Skin epidermis (tissue), 12 donors: ENCODE measurements around the gene CUTC.
A peak's percentile ranks its signal among the peaks of the same experiment; 100 is the strongest.

ENCODE experiments used
- H3K27ac ChIP-seq, 21 experiments: fragments of 200-600 bp; sonication (generic) in 11 of 21; one replicate each; pipeline ENCODE4 v1.5.0; 2020; ENCODE audit warnings: mild to moderate bottlenecking in 3 of 21, inconsistent platforms in 2 of 21, moderate library complexity in 2 of 21
- H3K4me3 ChIP-seq, 7 experiments: fragments of 200-600 bp; sonication (generic) in 2 of 7; one replicate each; pipeline ENCODE4 v1.5.0; 2020; ENCODE audit warnings: inconsistent platforms in 2 of 7, mild to moderate bottlenecking in 2 of 7, moderate library complexity in 1 of 7

Gene CUTC

GRCh38 chr10:99779335-99779734 is 47.3 kb downstream of the CUTC start:
- Histone ChIP-seq H3K4me3 (no peak overlapping the region), H3K27ac (peak overlapping the region in 15 of 21 experiments; percentile 25 to 79 (median 59))

DNA sequence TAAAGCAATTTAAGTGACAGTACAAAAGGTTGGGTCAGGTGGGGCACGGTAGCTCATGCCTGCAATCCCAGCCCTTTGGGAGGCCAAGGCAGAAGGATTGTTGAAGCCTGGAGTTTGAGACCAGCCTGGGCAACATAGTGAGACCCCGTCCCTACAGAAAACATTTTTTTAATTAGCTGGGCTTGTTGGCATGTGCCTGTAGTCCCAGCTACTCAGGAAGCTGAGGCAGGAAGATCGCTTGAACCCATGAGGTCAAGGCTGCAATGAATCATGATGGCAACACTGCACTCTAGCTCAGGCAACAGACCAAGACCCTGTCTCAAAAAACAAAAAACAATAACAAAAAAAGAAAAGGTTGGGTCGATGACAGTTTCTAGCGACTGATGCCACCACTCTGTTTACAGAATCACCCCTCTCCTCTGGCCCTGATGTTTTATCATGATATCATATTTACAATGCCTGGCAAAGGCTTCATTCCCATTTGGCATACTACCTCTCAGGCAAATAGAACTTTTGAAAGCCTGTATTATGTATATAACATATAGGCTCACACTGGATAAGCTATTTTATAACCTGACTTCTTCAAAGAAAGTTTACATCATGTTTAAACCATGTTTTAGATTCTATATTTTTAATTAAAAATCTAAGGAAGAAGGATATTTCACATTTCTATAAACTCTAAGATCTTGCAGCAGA is 49.8 kb downstream of the CUTC start:
- no peak overlapping the region for H3K27ac ChIP-seq
- H3K4me3 ChIP-seq = no peak overlapping the region

DNA sequence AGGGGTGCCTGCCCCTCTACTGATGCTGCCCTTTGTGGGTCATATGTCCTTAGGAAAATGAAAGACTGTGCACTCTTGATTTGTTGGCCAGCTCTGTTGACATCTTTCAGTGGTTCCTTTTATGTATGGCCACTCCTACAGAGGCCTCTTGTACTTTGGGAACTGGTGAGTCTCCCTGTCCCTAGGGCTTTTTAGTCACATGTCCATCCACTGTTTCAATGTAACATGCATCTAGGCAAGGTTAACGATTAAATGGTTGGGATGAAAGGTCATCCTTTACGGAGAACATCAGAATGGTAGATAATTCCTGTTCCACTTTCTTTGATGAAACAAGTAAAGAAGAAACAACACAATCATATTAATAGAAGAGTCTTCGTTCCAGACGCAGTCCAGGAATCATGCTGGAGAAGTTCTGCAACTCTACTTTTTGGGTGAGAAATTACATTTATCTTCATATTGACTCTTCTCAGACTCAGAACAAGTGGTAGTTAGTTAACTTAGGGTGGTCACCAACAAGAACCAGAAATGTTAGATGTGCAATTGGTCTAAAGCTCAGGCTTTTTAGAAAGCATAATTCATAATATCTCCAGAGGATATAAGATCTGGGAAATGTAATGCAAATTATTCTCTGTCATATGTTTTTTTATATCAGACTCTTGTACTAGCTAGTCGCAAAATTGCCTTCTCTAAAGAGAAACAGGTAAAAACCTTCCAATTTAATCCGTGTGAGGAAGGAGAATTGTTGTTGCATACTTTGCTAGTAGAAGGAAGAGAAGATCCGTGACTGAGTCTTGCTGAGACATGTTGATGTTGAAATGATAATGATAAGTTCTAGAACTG is 50.6 kb downstream of the CUTC start, which contains the start of gene ABCC2:
Gene ABCC2 (plus strand): TSS at position 194 of the 840 bp plus-strand sequence. CDS start 205 bp downstream, at position 399.
- no peak within 1 kb of the TSS for H3K4me3 ChIP-seq
- H3K27ac ChIP-seq = peak within 1 kb of the TSS in 1 of 21 experiments; percentile 37

- Histone ChIP-seq H3K27ac (peak overlapping the region in 5 of 21 experiments; percentile 13 to 56 (median 37)), H3K4me3 (no peak overlapping the region)
Observed at GRCh38 chr10:99784016-99784726, 52.1 kb downstream of the CUTC start.

GRCh38 chr10:99784727-99785441 is 52.9 kb downstream of the CUTC start:
- Histone ChIP-seq H3K27ac (peak overlapping the region in 4 of 21 experiments; percentile 13 to 56 (median 36)), H3K4me3 (no peak overlapping the region)

GRCh38 chr10:99785646-99786045 is 53.6 kb downstream of the CUTC start:
- Histone ChIP-seq H3K4me3 (no peak overlapping the region), H3K27ac (no peak overlapping the region)

- Histone ChIP-seq H3K27ac (no peak overlapping the region), H3K4me3 (no peak overlapping the region)
Observed at GRCh38 chr10:99787311-99787710, 55.3 kb downstream of the CUTC start.

GRCh38 chr10:99787782-99788445 is 55.9 kb downstream of the CUTC start:
- Histone ChIP-seq H3K4me3 (no peak overlapping the region), H3K27ac (peak overlapping the region in 10 of 21 experiments; percentile 26 to 68 (median 49))

DNA sequence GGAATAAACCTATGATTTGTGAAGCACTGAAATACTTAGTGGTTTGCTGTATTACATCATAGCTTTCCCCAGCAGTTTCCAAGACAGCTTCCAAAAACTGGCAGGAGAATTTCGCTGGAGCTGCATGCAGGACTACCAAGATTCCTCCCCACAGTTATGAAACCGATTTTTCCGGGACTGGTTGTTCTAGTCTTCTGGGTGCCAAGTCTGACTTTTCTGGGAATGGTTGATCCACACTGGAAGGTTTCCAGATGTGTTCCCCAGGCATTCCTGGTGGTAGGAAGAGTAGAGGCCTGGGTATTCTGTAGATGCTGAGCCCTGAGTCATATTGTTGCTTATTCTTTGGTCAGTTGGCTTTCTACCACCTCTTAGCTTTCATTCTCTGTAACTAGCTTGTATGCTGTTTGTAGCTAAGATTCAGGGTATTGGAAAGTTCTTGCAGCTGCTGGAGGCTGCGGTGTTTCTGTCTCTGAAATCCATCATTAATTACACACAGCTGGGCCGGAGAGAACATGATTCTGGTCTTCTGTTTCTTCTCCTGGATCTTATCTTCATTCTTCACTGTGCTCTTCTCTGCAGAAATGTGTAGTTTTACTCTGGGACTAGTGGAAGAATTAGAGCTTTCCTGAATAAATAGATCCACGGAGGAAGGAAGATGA is 56.7 kb downstream of the CUTC start:
- no peak overlapping the region for H3K4me3 ChIP-seq
- H3K27ac ChIP-seq = peak overlapping the region in 11 of 21 experiments; percentile 24 to 68 (median 51)

DNA sequence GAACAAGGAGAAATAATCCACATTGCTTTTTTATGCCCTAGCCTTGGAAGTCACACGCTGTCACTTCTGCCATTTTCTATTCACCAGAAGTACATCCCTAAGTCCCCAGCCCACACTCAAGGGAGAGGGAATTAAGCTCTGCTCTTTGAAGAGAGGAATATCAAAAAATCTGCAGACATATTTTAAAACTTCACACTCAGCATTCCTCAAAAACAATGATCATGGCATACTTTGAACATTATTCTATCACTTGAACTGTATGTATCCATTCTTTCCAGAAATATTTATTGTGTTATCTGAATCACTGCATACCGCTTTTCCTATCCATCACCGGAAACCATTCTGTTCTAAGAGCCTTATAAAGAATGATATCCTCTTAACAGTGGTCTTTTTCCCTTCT is 59.8 kb downstream of the CUTC start:
- Histone ChIP-seq H3K4me3 (no peak overlapping the region), H3K27ac (no peak overlapping the region)

GRCh38 chr10:99793819-99794218 is 61.8 kb downstream of the CUTC start:
- no peak overlapping the region for H3K27ac ChIP-seq
- H3K4me3 ChIP-seq = no peak overlapping the region

- H3K27ac ChIP-seq = no peak overlapping the region
- H3K4me3 ChIP-seq = no peak overlapping the region
Observed at GRCh38 chr10:99796928-99797327, 64.9 kb downstream of the CUTC start.

GRCh38 chr10:99798031-99798430 is 66.0 kb downstream of the CUTC start:
- no peak overlapping the region for H3K27ac ChIP-seq

GRCh38 chr10:99798920-99799319 is 66.9 kb downstream of the CUTC start:
- no peak overlapping the region for H3K27ac ChIP-seq
- H3K4me3 ChIP-seq = no peak overlapping the region

More at GRCh38 chr10:99798031-99798430, 66.0 kb downstream of the CUTC start:
- H3K4me3 ChIP-seq = no peak overlapping the region

- H3K4me3 ChIP-seq = no peak overlapping the region
- no peak overlapping the region for H3K27ac ChIP-seq
Observed at GRCh38 chr10:99799613-99800012, 67.6 kb downstream of the CUTC start.

DNA sequence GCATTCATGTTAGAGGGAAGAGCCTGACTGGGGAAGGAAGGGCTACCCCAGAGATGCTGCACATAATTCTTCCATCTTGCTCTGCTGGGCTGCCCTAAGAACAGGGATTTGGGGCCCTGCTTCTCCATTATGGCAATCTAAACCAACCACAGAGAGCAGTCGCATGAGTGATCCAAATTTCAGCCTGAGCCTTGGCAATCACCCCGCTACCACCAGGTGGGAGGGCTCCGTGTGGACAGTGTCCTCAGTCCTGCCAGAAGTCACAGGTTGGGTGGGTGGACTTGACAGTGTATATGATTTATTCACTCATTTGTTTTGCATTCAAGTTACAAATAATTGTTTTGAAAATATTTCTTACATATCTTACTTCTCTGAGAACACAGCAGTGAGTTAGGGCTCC is 72.4 kb downstream of the CUTC start:
- Histone ChIP-seq H3K4me3 (no peak overlapping the region), H3K27ac (no peak overlapping the region)

DNA sequence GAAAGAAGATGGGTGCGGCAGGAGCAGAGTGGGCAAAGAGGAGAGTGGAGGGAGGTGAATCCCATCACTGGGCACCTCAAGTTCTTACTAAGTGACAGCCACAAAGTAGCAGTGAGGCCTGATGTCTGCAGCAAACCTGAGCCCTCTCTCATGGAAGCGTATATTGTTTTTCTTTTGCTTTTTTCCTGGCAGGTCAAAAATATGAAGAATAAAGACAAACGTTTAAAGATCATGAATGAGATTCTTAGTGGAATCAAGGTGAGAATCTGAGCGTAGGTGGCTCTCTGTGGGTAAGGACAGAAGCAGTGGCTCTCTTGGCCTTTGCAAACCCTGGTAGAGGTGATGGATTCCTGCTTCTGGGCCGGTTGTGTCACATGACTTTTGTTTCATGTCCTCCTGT is 73.2 kb downstream of the CUTC start:
- Histone ChIP-seq H3K27ac (no peak overlapping the region), H3K4me3 (no peak overlapping the region)
